GM18873 (cell line): ENCODE measurements around the gene SYNGAP1.
"Not testable (repeated sequence)": the region's sequence is repeated elsewhere in the genome, so short reads cannot be mapped to it uniquely, and the experiment has no call there.

ENCODE experiments used
- ATAC-seq: cut with Tn5 transposase; IDR thresholded peaks from one replicate; pipeline ENCODE4 v1.9.1; 2021; ENCODE audit warnings: mild to moderate bottlenecking, moderate library complexity, moderate number of reproducible peaks; ENCODE audit not compliant: unreplicated experiment, low FRiP score

SYNGAP1 gene

GRCh38 chr6:33459226-33459625, 39.4 kb downstream of the SYNGAP1 start:
- no peak for ATAC-seq

- ATAC-seq, result no peak
Measured at GRCh38 chr6:33466075-33466735, 46.3 kb downstream of the SYNGAP1 start.

GRCh38 chr6:33467091-33467490, 47.2 kb downstream of the SYNGAP1 start:
- no peak for ATAC-seq

- no peak for ATAC-seq
Measured at GRCh38 chr6:33469661-33470060, 49.8 kb downstream of the SYNGAP1 start.

GRCh38 chr6:33477864-33478263, 58.0 kb downstream of the SYNGAP1 start:
- no peak for ATAC-seq

GRCh38 chr6:33481192-33481591, 61.3 kb downstream of the SYNGAP1 start:
- ATAC-seq, result no peak

GRCh38 chr6:33482620-33483019, 62.8 kb downstream of the SYNGAP1 start:
- not testable (repeated sequence) for ATAC-seq

GRCh38 chr6:33483678-33484077, 63.8 kb downstream of the SYNGAP1 start:
- ATAC-seq, result no peak

GRCh38 chr6:33484673-33485262, 64.9 kb downstream of the SYNGAP1 start:
- ATAC-seq, result not testable (repeated sequence)

GRCh38 chr6:33485680-33486079, 65.8 kb downstream of the SYNGAP1 start:
- not testable (repeated sequence) for ATAC-seq

- ATAC-seq, result no peak
Measured at GRCh38 chr6:33488339-33488738, 68.5 kb downstream of the SYNGAP1 start.

- no peak for ATAC-seq
Measured at GRCh38 chr6:33490198-33490597, 70.3 kb downstream of the SYNGAP1 start.

- ATAC-seq, result no peak
Measured at GRCh38 chr6:33490621-33491020, 70.8 kb downstream of the SYNGAP1 start.

GRCh38 chr6:33492093-33492492, 72.2 kb downstream of the SYNGAP1 start:
- no peak for ATAC-seq

- ATAC-seq, result no peak
Measured at GRCh38 chr6:33497157-33497556, 77.3 kb downstream of the SYNGAP1 start.

GRCh38 chr6:33502486-33502885, 82.6 kb downstream of the SYNGAP1 start:
- ATAC-seq, result no peak

- ATAC-seq, result no peak
Measured at GRCh38 chr6:33504486-33504885, 84.6 kb downstream of the SYNGAP1 start.
